Measurements from ENCODE around the gene POC1A. TPM values are rescaled to one million over a fixed set of nuclear protein-coding genes. Genes with fewer than 3 reads are reported as not detected.

Gene POC1A
- total and polyA plus RNA-seq, 2 donors (not counting 1 experiment from before 2014, with no cell fraction given): 1.7 to 2.8 TPM

DNA sequence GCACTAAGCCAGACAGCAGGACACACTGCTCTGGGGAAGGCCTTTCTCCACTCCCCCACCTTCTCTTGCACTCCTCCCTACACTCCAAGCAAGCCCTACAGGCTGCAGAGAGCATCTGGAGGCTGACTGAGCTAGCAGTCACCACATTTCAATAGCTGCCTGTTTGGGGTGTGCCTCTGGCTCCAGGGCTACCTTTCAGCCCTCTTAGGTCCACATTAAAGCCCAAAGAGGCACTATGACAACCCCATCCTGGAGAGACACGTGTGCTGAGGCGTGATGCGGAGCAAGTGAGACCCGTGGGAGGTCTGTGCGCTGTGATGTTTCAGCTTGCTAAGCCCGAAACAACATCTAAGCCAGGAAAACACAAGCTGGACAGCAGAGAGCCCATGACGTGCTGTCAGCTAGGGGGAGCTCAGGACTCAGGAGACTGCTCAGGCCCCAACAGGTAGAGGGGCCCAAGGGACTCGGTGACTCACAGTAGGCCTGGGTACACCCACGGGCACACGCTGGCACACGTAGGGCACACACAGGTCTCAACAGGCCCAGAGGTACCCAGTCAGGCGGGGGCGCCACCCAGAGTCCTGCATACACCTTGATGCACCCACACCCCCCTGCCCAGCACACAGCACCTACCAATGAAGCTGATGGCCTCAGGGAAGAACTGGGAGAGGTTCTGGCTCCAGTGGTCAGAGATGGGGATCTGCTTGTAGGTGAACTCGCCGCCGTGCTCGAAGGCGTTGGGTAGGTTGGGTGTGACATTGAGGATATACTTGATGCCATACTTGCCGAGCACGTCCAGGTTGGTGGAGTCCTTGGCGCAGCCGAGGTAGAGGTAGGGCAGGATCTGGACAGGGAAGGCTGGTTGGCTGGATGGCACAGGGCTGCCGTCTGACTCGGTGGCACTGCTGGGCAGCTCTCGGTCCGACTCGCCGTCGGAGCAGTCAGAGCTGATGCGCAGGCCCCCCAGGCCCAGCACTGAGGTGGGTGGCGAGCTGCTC is 100.6 kb downstream of the POC1A start:
- H3K9me3 ChIP-seq (ENCODE audit: control extremely low read depth in 1 of 3, control insufficient read depth in 2 of 3, insufficient read depth in 1 of 3, low read length in 2 of 3): no peaks in the 10 kb centered on the region
- no peaks in the 10 kb centered on the region for H3K27me3 Mint-ChIP-seq
- TF ChIP-seq EZH2 (IDR thresholded peaks at IDR 0.05; ENCODE audit: borderline replicate concordance, insufficient read depth, low read depth, low read length, poor library complexity, severe bottlenecking): no peak
- TF ChIP-seq, protein P1, sequence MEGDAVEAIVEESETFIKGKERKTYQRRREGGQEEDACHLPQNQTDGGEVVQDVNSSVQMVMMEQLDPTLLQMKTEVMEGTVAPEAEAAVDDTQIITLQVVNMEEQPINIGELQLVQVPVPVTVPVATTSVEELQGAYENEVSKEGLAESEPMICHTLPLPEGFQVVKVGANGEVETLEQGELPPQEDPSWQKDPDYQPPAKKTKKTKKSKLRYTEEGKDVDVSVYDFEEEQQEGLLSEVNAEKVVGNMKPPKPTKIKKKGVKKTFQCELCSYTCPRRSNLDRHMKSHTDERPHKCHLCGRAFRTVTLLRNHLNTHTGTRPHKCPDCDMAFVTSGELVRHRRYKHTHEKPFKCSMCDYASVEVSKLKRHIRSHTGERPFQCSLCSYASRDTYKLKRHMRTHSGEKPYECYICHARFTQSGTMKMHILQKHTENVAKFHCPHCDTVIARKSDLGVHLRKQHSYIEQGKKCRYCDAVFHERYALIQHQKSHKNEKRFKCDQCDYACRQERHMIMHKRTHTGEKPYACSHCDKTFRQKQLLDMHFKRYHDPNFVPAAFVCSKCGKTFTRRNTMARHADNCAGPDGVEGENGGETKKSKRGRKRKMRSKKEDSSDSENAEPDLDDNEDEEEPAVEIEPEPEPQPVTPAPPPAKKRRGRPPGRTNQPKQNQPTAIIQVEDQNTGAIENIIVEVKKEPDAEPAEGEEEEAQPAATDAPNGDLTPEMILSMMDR (IDR thresholded peaks at IDR 0.05): no peak
- peak overlapping the region in 3 of 5 experiments; percentile 20 to 36 (median 26) for H3K4me3 ChIP-seq (ENCODE audit: control extremely low read depth in 1 of 5, extremely low read depth in 1 of 5, insufficient read depth in 1 of 5, low read depth in 2 of 5, low read length in 4 of 5)
- ChIA-PET CTCF (interaction anchor here (1.1 to 3.7 kb wide), 11 partner anchors 10 to 167 kb away, joined by 3 to 31 read pairs (median 5); partner anchors contain the start of gene RPL29), POLR2A (interaction anchor here (0.6 kb wide), 1 partner anchor 223 kb away, joined by 3 read pairs; no protein-coding TSS in a partner anchor)
- WGBS (ENCODE audit: insufficient coverage): 74% methylated on average over 27 of the region's 31 CpGs
- peak overlapping the region; percentile 72 for H3K4me3 Mint-ChIP-seq
- H2AFZ ChIP-seq (ENCODE audit: insufficient read depth, low read depth, low read length, poor library complexity, severe bottlenecking): peak overlapping the region; percentile 81
- peaks cover 49% of the 10 kb centered on the region for H3K4me1 Mint-ChIP-seq
- H3K9ac ChIP-seq (ENCODE audit: low read length): peak overlapping the region; percentile 54
- H4K20me1 ChIP-seq (ENCODE audit: control insufficient read depth, insufficient read depth, low read length, poor library complexity, severe bottlenecking): no peaks in the 10 kb centered on the region
- peak overlapping the region; percentile 96 for H3K4me2 ChIP-seq (replicated peaks; ENCODE audit: low read depth, low read length, poor library complexity, severe bottlenecking)
- intact Hi-C loops (cut with micrococcal nuclease): loop anchor here (1.0 to 10.0 kb wide), 3 partner anchors 91 to 481 kb away; partner anchors contain the start of genes NT5DC2, TLR9 and UQCC5
- no peak for ATAC-seq (ENCODE audit: low read depth)
- no peaks in the 10 kb centered on the region for H3K27me3 ChIP-seq (replicated peaks in 1 of 4; ENCODE audit: control extremely low read depth in 1 of 4, control insufficient read depth in 3 of 4, insufficient read depth in 4 of 4, low read length in 3 of 4)
- H3K4me1 ChIP-seq (ENCODE audit: control insufficient read depth in 2 of 2, insufficient read depth in 2 of 2, low read length in 2 of 2): peaks cover 47 to 60% of the 10 kb centered on the region in 2 donors
- H3K9me3 Mint-ChIP-seq (ENCODE audit: insufficient read depth): no peaks in the 10 kb centered on the region
- H3K36me3 ChIP-seq (replicated peaks in 1 of 2; ENCODE audit: control extremely low read depth in 1 of 2, control insufficient read depth in 1 of 2, extremely low read depth in 1 of 2, insufficient read depth in 2 of 2, low read length in 1 of 2): peaks cover 0 to 13% of the 10 kb centered on the region in 2 experiments
- H3K27ac Mint-ChIP-seq: peak overlapping the region; percentile 91
- peak; percentile 55 for DNase-seq
- peak overlapping the region; percentile 55 to 71 for H3K27ac ChIP-seq (ENCODE audit: low read length in 2 of 2)
- no peaks in the 10 kb centered on the region for H3K79me2 ChIP-seq (ENCODE audit: control insufficient read depth, insufficient read depth, low read length)
